WTC11 (cell line): ENCODE measurements around the gene CYP26A1. TPM values are rescaled to one million over a fixed set of nuclear protein-coding genes. Genes with fewer than 3 reads are reported as not detected.

ENCODE experiments used
- ARID4B ChIP-seq: sonication (generic); formaldehyde crosslinking; IDR thresholded peaks from 2 replicates; pipeline ENCODE4 v1.8.0; 2023; ENCODE audit warnings: missing genetic modification reagents, mild to moderate bottlenecking, borderline replicate concordance
- CTCF ChIP-seq: fragments of 200-600 bp; IDR thresholded peaks from 2 replicates; pipeline ENCODE4 v1.8.0; 2022; ENCODE audit warnings: antibody characterized with exemption
- FOXJ3 ChIP-seq: sonication (generic); formaldehyde crosslinking; IDR thresholded peaks from 2 replicates; pipeline ENCODE4 v1.9.0; 2021; ENCODE audit warnings: missing genetic modification reagents, mild to moderate bottlenecking, borderline replicate concordance
- GABPB1 ChIP-seq: sonication (generic); formaldehyde crosslinking; IDR thresholded peaks from 2 replicates; pipeline ENCODE4 v1.8.1; 2023; ENCODE audit warnings: mild to moderate bottlenecking, missing genetic modification reagents
- MYBL2 ChIP-seq: sonication (generic); formaldehyde crosslinking; IDR thresholded peaks from 2 replicates; pipeline ENCODE4 v1.8.1; 2023; ENCODE audit warnings: mild to moderate bottlenecking, moderate library complexity, missing genetic modification reagents
- NFYB ChIP-seq: sonication (generic); formaldehyde crosslinking; conservative IDR thresholded peaks from 2 replicates; pipeline ENCODE4 v1.8.0; 2022; ENCODE audit warnings: low read depth, missing genetic modification reagents
- TCF7 ChIP-seq: sonication (generic); formaldehyde crosslinking; IDR thresholded peaks from 2 replicates; pipeline ENCODE4 v1.8.0; 2022; ENCODE audit warnings: mild to moderate bottlenecking, low read depth, missing genetic modification reagents, moderate library complexity
- TEAD4 ChIP-seq: sonication (generic); formaldehyde crosslinking; IDR thresholded peaks from 2 replicates; pipeline ENCODE4 v1.8.0; 2022; ENCODE audit warnings: mild to moderate bottlenecking, missing genetic modification reagents
- ZNF138 ChIP-seq: sonication (generic); formaldehyde crosslinking; conservative IDR thresholded peaks from 2 replicates; pipeline ENCODE4 v1.8.1; 2022; ENCODE audit warnings: mild to moderate bottlenecking, moderate library complexity, missing genetic modification reagents
- ZNF232 ChIP-seq: sonication (generic); formaldehyde crosslinking; IDR thresholded peaks from 2 replicates; pipeline ENCODE4 v1.8.0; 2022; ENCODE audit warnings: mild to moderate bottlenecking, missing genetic modification reagents
- total RNA-seq: library from RNA; stranded (reverse); gene quantifications from 3 replicates; pipeline ENCODE4 v1.2.3, GENCODE V29; 2021
- TF ChIP-seq, protein P1 (sequence below): sonication (generic); formaldehyde crosslinking; IDR thresholded peaks from 2 replicates; pipeline ENCODE4 v1.8.1; 2023; ENCODE audit warnings: mild to moderate bottlenecking, missing genetic modification reagents, borderline replicate concordance
- TF ChIP-seq, protein P2 (sequence below): sonication (generic); formaldehyde crosslinking; IDR thresholded peaks from 2 replicates; pipeline ENCODE4 v1.8.0; 2022; ENCODE audit warnings: missing genetic modification reagents
- TF ChIP-seq, protein P3 (sequence below): fragments of 250-450 bp; sonication (Bioruptor Pico); IDR thresholded peaks from 2 replicates; pipeline ENCODE4 v1.9.0; 2021; ENCODE audit warnings: moderate library complexity, mild to moderate bottlenecking, inconsistent platforms, borderline replicate concordance

Gene CYP26A1
- total RNA-seq, 1 experiment from 2014 or later = 3.4 TPM

DNA sequence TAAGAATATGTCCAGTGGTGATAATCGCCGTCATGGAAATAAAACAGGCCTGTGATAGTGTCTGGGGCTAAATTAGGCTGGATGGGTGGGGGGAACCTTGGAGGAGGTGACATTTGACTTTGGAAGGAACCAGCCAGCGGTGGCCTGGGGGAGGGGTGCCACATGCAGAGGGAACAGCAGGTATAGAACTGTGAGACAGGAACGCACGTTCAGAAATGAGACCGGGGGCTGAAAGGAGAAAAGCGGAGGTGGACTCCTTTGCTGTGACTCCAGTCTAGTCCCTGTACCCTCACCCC is 2.6 kb upstream of the CYP26A1 start (continued):
- TF ChIP-seq, protein P1, sequence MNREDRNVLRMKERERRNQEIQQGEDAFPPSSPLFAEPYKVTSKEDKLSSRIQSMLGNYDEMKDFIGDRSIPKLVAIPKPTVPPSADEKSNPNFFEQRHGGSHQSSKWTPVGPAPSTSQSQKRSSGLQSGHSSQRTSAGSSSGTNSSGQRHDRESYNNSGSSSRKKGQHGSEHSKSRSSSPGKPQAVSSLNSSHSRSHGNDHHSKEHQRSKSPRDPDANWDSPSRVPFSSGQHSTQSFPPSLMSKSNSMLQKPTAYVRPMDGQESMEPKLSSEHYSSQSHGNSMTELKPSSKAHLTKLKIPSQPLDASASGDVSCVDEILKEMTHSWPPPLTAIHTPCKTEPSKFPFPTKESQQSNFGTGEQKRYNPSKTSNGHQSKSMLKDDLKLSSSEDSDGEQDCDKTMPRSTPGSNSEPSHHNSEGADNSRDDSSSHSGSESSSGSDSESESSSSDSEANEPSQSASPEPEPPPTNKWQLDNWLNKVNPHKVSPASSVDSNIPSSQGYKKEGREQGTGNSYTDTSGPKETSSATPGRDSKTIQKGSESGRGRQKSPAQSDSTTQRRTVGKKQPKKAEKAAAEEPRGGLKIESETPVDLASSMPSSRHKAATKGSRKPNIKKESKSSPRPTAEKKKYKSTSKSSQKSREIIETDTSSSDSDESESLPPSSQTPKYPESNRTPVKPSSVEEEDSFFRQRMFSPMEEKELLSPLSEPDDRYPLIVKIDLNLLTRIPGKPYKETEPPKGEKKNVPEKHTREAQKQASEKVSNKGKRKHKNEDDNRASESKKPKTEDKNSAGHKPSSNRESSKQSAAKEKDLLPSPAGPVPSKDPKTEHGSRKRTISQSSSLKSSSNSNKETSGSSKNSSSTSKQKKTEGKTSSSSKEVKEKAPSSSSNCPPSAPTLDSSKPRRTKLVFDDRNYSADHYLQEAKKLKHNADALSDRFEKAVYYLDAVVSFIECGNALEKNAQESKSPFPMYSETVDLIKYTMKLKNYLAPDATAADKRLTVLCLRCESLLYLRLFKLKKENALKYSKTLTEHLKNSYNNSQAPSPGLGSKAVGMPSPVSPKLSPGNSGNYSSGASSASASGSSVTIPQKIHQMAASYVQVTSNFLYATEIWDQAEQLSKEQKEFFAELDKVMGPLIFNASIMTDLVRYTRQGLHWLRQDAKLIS (CRISPR knock-in tag) = no peak
- no peak for TF ChIP-seq ZNF232 (CRISPR knock-in tag)
- TF ChIP-seq ARID4B (CRISPR knock-in tag) = no peak
- TF ChIP-seq NFYB (CRISPR knock-in tag) = no peak
- no peak for TF ChIP-seq FOXJ3 (CRISPR knock-in tag)
- TF ChIP-seq ZNF138 = no peak
- no peak for TF ChIP-seq TEAD4 (CRISPR knock-in tag)
- TF ChIP-seq MYBL2 = no peak
- TF ChIP-seq, protein P2, sequence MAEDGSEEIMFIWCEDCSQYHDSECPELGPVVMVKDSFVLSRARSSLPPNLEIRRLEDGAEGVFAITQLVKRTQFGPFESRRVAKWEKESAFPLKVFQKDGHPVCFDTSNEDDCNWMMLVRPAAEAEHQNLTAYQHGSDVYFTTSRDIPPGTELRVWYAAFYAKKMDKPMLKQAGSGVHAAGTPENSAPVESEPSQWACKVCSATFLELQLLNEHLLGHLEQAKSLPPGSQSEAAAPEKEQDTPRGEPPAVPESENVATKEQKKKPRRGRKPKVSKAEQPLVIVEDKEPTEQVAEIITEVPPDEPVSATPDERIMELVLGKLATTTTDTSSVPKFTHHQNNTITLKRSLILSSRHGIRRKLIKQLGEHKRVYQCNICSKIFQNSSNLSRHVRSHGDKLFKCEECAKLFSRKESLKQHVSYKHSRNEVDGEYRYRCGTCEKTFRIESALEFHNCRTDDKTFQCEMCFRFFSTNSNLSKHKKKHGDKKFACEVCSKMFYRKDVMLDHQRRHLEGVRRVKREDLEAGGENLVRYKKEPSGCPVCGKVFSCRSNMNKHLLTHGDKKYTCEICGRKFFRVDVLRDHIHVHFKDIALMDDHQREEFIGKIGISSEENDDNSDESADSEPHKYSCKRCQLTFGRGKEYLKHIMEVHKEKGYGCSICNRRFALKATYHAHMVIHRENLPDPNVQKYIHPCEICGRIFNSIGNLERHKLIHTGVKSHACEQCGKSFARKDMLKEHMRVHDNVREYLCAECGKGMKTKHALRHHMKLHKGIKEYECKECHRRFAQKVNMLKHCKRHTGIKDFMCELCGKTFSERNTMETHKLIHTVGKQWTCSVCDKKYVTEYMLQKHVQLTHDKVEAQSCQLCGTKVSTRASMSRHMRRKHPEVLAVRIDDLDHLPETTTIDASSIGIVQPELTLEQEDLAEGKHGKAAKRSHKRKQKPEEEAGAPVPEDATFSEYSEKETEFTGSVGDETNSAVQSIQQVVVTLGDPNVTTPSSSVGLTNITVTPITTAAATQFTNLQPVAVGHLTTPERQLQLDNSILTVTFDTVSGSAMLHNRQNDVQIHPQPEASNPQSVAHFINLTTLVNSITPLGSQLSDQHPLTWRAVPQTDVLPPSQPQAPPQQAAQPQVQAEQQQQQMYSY = no peak
- no peak for TF ChIP-seq TCF7 (CRISPR knock-in tag)
- TF ChIP-seq GABPB1 = no peak
- TF ChIP-seq CTCF = no peak
- TF ChIP-seq, protein P3, sequence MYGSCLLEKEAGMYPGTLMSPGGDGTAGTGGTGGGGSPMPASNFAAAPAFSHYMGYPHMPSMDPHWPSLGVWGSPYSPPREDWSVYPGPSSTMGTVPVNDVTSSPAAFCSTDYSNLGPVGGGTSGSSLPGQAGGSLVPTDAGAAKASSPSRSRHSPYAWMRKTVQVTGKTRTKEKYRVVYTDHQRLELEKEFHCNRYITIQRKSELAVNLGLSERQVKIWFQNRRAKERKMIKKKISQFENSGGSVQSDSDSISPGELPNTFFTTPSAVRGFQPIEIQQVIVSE (CRISPR knock-in tag) = no peak
